ENCODE results near the gene CFB. TPM values are rescaled to one million over a fixed set of nuclear protein-coding genes. Genes with fewer than 3 reads are reported as not detected.
"Not testable (repeated sequence)": the region's sequence is repeated elsewhere in the genome, so short reads cannot be mapped to it uniquely, and the experiment has no call there.

CFB gene
- total RNA-seq, 5 donors from 2014 or later (not counting 1 experiment from before 2014, with no cell fraction given): 1.3 to 2.2 (median 1.8) TPM; not detected in 2

- DNase-seq: no peak
- no peaks in the 10 kb centered on the region for H3K9me3 Mint-ChIP-seq
- WGBS (ENCODE audit: insufficient coverage): no CpG with 5 or more reads among the region's 1 CpG
- no peak for ATAC-seq (replicated peaks in 1 of 4)
- H3K4me3 Mint-ChIP-seq: no peak overlapping the region
- Histone ChIP-seq H3K36me3 (ENCODE audit: control insufficient read depth in 2 of 2, extremely low read depth in 1 of 2, insufficient read depth in 1 of 2, low read length in 1 of 2) (no peaks in the 10 kb centered on the region), H3K4me3 (ENCODE audit: control insufficient read depth in 1 of 2, extremely low read depth in 1 of 2, low read length in 1 of 2) (no peak overlapping the region), H3K9me3 (no peaks in the 10 kb centered on the region), H3K27ac (ENCODE audit: low read length) (no peak overlapping the region), H3K27me3 (replicated peaks in 1 of 2; ENCODE audit: control insufficient read depth in 2 of 2, extremely low read depth in 1 of 2, insufficient read depth in 2 of 2, low read length in 1 of 2) (peaks cover 2 to 21% of the 10 kb centered on the region in 2 experiments), H3K4me1 (ENCODE audit: control insufficient read depth in 1 of 2, extremely low read depth in 1 of 2, insufficient read depth in 2 of 2, low read length in 2 of 2) (no peaks in the 10 kb centered on the region)
- H3K27ac Mint-ChIP-seq: no peak overlapping the region
- POLR2A ChIA-PET: no interaction called here
- no peaks in the 10 kb centered on the region for H3K4me1 Mint-ChIP-seq
- no peaks in the 10 kb centered on the region for H3K36me3 Mint-ChIP-seq
- H3K27me3 Mint-ChIP-seq: peaks cover 0 to 8% of the 10 kb centered on the region in 2 donors
- CTCF ChIA-PET: no interaction called here
Observed at GRCh38 chr6:31930962-31931361, 14.9 kb upstream of the CFB start.

DNA sequence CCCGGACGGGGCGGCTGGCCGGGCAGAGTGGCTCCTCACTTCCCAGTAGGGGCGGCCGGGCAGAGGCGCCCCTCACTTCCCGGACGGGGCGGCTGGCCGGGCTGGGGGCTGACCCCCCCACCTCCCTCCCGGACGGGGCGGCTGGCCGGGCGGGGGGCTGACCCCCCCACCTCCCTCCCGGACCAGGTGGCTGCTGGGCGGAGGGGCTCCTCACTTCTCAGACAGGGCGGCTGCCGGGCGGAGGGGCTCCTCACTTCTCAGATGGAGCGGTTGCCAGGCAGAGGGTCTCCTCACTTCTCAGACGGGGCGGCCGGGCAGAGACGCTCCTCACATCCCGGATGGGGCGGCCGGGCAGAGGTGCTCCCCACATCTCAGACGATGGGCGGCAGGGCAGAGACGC lies 13.8 kb upstream of the CFB start:
- no CpG with 5 or more reads among the region's 32 CpGs for WGBS (ENCODE audit: insufficient coverage)
- H3K27ac ChIP-seq (ENCODE audit: low read length); H3K4me1 ChIP-seq (ENCODE audit: control insufficient read depth in 1 of 2, extremely low read depth in 1 of 2, insufficient read depth in 2 of 2, low read length in 2 of 2); H3K9me3 Mint-ChIP-seq; DNase-seq; ATAC-seq (replicated peaks in 1 of 4); CTCF ChIA-PET; H3K4me1 Mint-ChIP-seq; H3K4me3 Mint-ChIP-seq; H3K36me3 ChIP-seq (ENCODE audit: control insufficient read depth in 2 of 2, extremely low read depth in 1 of 2, insufficient read depth in 1 of 2, low read length in 1 of 2); POLR2A ChIA-PET; H3K4me3 ChIP-seq (ENCODE audit: control insufficient read depth in 1 of 2, extremely low read depth in 1 of 2, low read length in 1 of 2); H3K9me3 ChIP-seq; H3K36me3 Mint-ChIP-seq; H3K27me3 Mint-ChIP-seq; H3K27ac Mint-ChIP-seq: not testable (repeated sequence)
- H3K27me3 ChIP-seq (replicated peaks in 1 of 2; ENCODE audit: control insufficient read depth in 2 of 2, extremely low read depth in 1 of 2, insufficient read depth in 2 of 2, low read length in 1 of 2): peaks cover 2 to 21% of the 10 kb centered on the region in 2 experiments

GRCh38 chr6:31933537-31933936 lies 12.4 kb upstream of the CFB start:
- Histone ChIP-seq H3K4me1 (ENCODE audit: control insufficient read depth in 1 of 2, extremely low read depth in 1 of 2, insufficient read depth in 2 of 2, low read length in 2 of 2) (no peaks in the 10 kb centered on the region), H3K27ac (ENCODE audit: low read length) (no peak overlapping the region), H3K27me3 (replicated peaks in 1 of 2; ENCODE audit: control insufficient read depth in 2 of 2, extremely low read depth in 1 of 2, insufficient read depth in 2 of 2, low read length in 1 of 2) (peaks cover 0 to 12% of the 10 kb centered on the region in 2 experiments), H3K36me3 (ENCODE audit: control insufficient read depth in 2 of 2, extremely low read depth in 1 of 2, insufficient read depth in 1 of 2, low read length in 1 of 2) (no peaks in the 10 kb centered on the region), H3K9me3 (no peaks in the 10 kb centered on the region), H3K4me3 (ENCODE audit: control insufficient read depth in 1 of 2, extremely low read depth in 1 of 2, low read length in 1 of 2) (no peak overlapping the region)
- H3K27ac Mint-ChIP-seq: no peak overlapping the region
- ChIA-PET POLR2A (no interaction called here), CTCF (no interaction called here)
- no peaks in the 10 kb centered on the region for H3K9me3 Mint-ChIP-seq
- ATAC-seq (replicated peaks in 1 of 4) (no peak), DNase-seq (no peak)
- no peak overlapping the region for H3K4me3 Mint-ChIP-seq
- H3K4me1 Mint-ChIP-seq: no peaks in the 10 kb centered on the region
- H3K36me3 Mint-ChIP-seq: no peaks in the 10 kb centered on the region
- peaks cover 0 to 5% of the 10 kb centered on the region in 2 donors for H3K27me3 Mint-ChIP-seq
- WGBS (ENCODE audit: insufficient coverage): 91% methylated on average over 17 of the region's 19 CpGs

DNA sequence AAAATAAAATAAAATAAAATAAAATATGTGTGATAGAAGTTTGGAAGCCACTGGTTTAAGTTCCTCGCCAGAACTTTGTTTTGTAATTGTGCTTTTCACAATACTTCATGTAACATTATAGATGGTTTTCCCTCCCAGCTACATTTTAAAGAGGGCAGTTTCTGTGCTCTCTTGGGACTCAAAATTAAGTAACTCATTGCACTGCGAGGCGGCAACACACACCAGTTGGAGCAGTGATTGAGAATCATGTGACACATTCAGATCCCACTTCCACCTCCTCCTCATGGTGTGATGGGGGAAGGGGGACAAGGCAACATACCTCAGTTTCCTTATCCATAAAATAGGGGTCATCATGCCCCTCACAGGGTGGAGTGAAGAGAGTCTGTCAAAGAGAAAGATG lies 10.9 kb upstream of the CFB start:
- no CpG with 5 or more reads among the region's 3 CpGs for WGBS (ENCODE audit: insufficient coverage)
- no peak overlapping the region for H3K27ac ChIP-seq (ENCODE audit: low read length)

GRCh38 chr6:31935823-31936222 lies 10.1 kb upstream of the CFB start:
- H3K27me3 Mint-ChIP-seq: peaks cover 0 to 5% of the 10 kb centered on the region in 2 donors
- peaks cover 0 to 9% of the 10 kb centered on the region in 2 experiments for H3K27me3 ChIP-seq (replicated peaks in 1 of 2; ENCODE audit: control insufficient read depth in 2 of 2, extremely low read depth in 1 of 2, insufficient read depth in 2 of 2, low read length in 1 of 2)
- no peaks in the 10 kb centered on the region for H3K4me1 ChIP-seq (ENCODE audit: control insufficient read depth in 1 of 2, extremely low read depth in 1 of 2, insufficient read depth in 2 of 2, low read length in 2 of 2)
- no peaks in the 10 kb centered on the region for H3K9me3 ChIP-seq
- no peak for ATAC-seq (replicated peaks in 1 of 4)
- POLR2A ChIA-PET: no interaction called here
- CTCF ChIA-PET: no interaction called here
- H3K9me3 Mint-ChIP-seq: no peaks in the 10 kb centered on the region
- DNase-seq: no peak
- 74% methylated on average over 9 of the region's 9 CpGs for WGBS (ENCODE audit: insufficient coverage)
- H3K27ac Mint-ChIP-seq: no peak overlapping the region
- no peak overlapping the region for H3K27ac ChIP-seq (ENCODE audit: low read length)
- no peak overlapping the region for H3K4me3 ChIP-seq (ENCODE audit: control insufficient read depth in 1 of 2, extremely low read depth in 1 of 2, low read length in 1 of 2)
- H3K4me1 Mint-ChIP-seq: no peaks in the 10 kb centered on the region
- no peaks in the 10 kb centered on the region for H3K36me3 Mint-ChIP-seq
- H3K36me3 ChIP-seq (ENCODE audit: control insufficient read depth in 2 of 2, extremely low read depth in 1 of 2, insufficient read depth in 1 of 2, low read length in 1 of 2): no peaks in the 10 kb centered on the region
- no peak overlapping the region for H3K4me3 Mint-ChIP-seq

More for the DNA sequence above, 10.9 kb upstream of the CFB start:
- no peaks in the 10 kb centered on the region for H3K4me1 Mint-ChIP-seq
- no peaks in the 10 kb centered on the region for H3K9me3 ChIP-seq
- H3K27ac Mint-ChIP-seq: no peak overlapping the region
- H3K27me3 ChIP-seq (replicated peaks in 1 of 2; ENCODE audit: control insufficient read depth in 2 of 2, extremely low read depth in 1 of 2, insufficient read depth in 2 of 2, low read length in 1 of 2): peaks cover 0 to 9% of the 10 kb centered on the region in 2 experiments
- H3K36me3 ChIP-seq (ENCODE audit: control insufficient read depth in 2 of 2, extremely low read depth in 1 of 2, insufficient read depth in 1 of 2, low read length in 1 of 2): no peaks in the 10 kb centered on the region
- H3K9me3 Mint-ChIP-seq: no peaks in the 10 kb centered on the region
- ATAC-seq (replicated peaks in 1 of 4): no peak
- no peak for DNase-seq
- H3K27me3 Mint-ChIP-seq: peaks cover 0 to 5% of the 10 kb centered on the region in 2 donors
- H3K4me3 ChIP-seq (ENCODE audit: control insufficient read depth in 1 of 2, extremely low read depth in 1 of 2, low read length in 1 of 2): no peak overlapping the region
- H3K4me1 ChIP-seq (ENCODE audit: control insufficient read depth in 1 of 2, extremely low read depth in 1 of 2, insufficient read depth in 2 of 2, low read length in 2 of 2): no peaks in the 10 kb centered on the region
- no peaks in the 10 kb centered on the region for H3K36me3 Mint-ChIP-seq
- ChIA-PET CTCF (no interaction called here), POLR2A (no interaction called here)
- H3K4me3 Mint-ChIP-seq: no peak overlapping the region

GRCh38 chr6:31940256-31940664 lies 5.6 kb upstream of the CFB start:
- Histone ChIP-seq H3K27me3 (replicated peaks in 1 of 2; ENCODE audit: control insufficient read depth in 2 of 2, extremely low read depth in 1 of 2, insufficient read depth in 2 of 2, low read length in 1 of 2) (peaks cover 0 to 35% of the 10 kb centered on the region in 2 experiments), H3K4me3 (ENCODE audit: control insufficient read depth in 1 of 2, extremely low read depth in 1 of 2, low read length in 1 of 2) (no peak overlapping the region), H3K4me1 (ENCODE audit: control insufficient read depth in 1 of 2, extremely low read depth in 1 of 2, insufficient read depth in 2 of 2, low read length in 2 of 2) (no peaks in the 10 kb centered on the region), H3K9me3 (no peaks in the 10 kb centered on the region), H3K36me3 (ENCODE audit: control insufficient read depth in 2 of 2, extremely low read depth in 1 of 2, insufficient read depth in 1 of 2, low read length in 1 of 2) (no peaks in the 10 kb centered on the region), H3K27ac (ENCODE audit: low read length) (no peak overlapping the region)
- no peaks in the 10 kb centered on the region for H3K36me3 Mint-ChIP-seq
- WGBS (ENCODE audit: insufficient coverage): 2% methylated on average over 5 of the region's 6 CpGs
- POLR2A ChIA-PET: no interaction called here
- no peak overlapping the region for H3K4me3 Mint-ChIP-seq
- H3K27ac Mint-ChIP-seq: no peak overlapping the region
- H3K9me3 Mint-ChIP-seq: no peaks in the 10 kb centered on the region
- DNase-seq: no peak
- CTCF ChIA-PET: no interaction called here
- no peak for ATAC-seq (replicated peaks in 1 of 4)
- H3K27me3 Mint-ChIP-seq: peaks cover 8 to 21% of the 10 kb centered on the region in 2 donors
- peaks cover 0 to 5% (median 0%) of the 10 kb centered on the region in 3 donors for H3K4me1 Mint-ChIP-seq

GRCh38 chr6:31943742-31944141 lies 2.2 kb upstream of the CFB start:
- Histone ChIP-seq H3K36me3 (ENCODE audit: control insufficient read depth in 2 of 2, extremely low read depth in 1 of 2, insufficient read depth in 1 of 2, low read length in 1 of 2) (no peaks in the 10 kb centered on the region), H3K4me1 (ENCODE audit: control insufficient read depth in 1 of 2, extremely low read depth in 1 of 2, insufficient read depth in 2 of 2, low read length in 2 of 2) (no peaks in the 10 kb centered on the region), H3K27me3 (replicated peaks in 1 of 2; ENCODE audit: control insufficient read depth in 2 of 2, extremely low read depth in 1 of 2, insufficient read depth in 2 of 2, low read length in 1 of 2) (peaks cover 0 to 47% of the 10 kb centered on the region in 2 experiments), H3K27ac (ENCODE audit: low read length) (no peak overlapping the region), H3K9me3 (no peaks in the 10 kb centered on the region), H3K4me3 (ENCODE audit: control insufficient read depth in 1 of 2, extremely low read depth in 1 of 2, low read length in 1 of 2) (no peak overlapping the region)
- WGBS (ENCODE audit: insufficient coverage): no CpG with 5 or more reads among the region's 3 CpGs
- ChIA-PET CTCF (no interaction called here), POLR2A (no interaction called here)
- DNase-seq (no peak), ATAC-seq (replicated peaks in 1 of 4) (no peak)
- H3K36me3 Mint-ChIP-seq: no peaks in the 10 kb centered on the region
- H3K4me3 Mint-ChIP-seq: no peak overlapping the region
- H3K27ac Mint-ChIP-seq: no peak overlapping the region
- H3K4me1 Mint-ChIP-seq: peaks cover 0 to 10% (median 0%) of the 10 kb centered on the region in 3 donors
- H3K27me3 Mint-ChIP-seq: peaks cover 8 to 27% of the 10 kb centered on the region in 2 donors
- H3K9me3 Mint-ChIP-seq: no peaks in the 10 kb centered on the region
